Epithelial cell of proximal tubule (primary cell): ENCODE measurements around the gene ST8SIA1. TPM values are rescaled to one million over a fixed set of nuclear protein-coding genes. Genes with fewer than 3 reads are reported as not detected.

Experiments used
- DNase-seq: peaks from one replicate; pipeline ENCODE4 v3.0.0-alpha.2; 2011; ENCODE audit warnings: low read depth
- H3K4me3 ChIP-seq: 2 replicates; pipeline ENCODE4 v1.5.1; 2011; ENCODE audit warnings: low read depth, mild to moderate bottlenecking, low read length
- total RNA-seq: library from RNA; depleted of rRNA; stranded (reverse); fragments of >200 nt; gene quantifications from 2 replicates; pipeline ENCODE4 v1.2.3, GENCODE V29; 2015
- TF ChIP-seq, protein P1 (sequence below): conservative IDR thresholded peaks from 2 replicates; pipeline ENCODE4 v1.5.1; 2012; ENCODE audit warnings: low read depth, mild to moderate bottlenecking, low read length

ST8SIA1 gene
- total RNA-seq, 1 donor from 2014 or later = 1.0 TPM

DNA sequence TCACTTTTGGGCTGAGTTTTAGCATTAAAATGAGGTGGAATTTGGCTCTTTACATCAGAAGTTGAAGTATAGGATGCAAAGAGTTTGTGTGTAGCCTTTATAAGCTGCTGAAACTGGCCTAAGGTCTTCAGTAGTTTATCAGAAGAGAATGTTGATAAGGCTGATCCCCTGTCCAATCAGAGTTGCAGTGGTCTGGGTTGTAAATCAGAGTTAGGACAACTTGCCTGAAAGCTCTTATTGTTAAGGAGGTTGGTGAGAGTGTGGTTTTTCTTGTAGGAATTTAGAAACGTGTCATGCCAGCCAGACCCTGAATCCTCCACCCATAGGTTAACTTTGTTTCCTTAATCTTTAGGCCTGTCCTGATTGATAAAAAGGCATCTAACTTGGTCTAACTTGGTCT lies 143.5 kb downstream of the ST8SIA1 start:
- no peak overlapping the region for H3K4me3 ChIP-seq
- TF ChIP-seq, protein P1, sequence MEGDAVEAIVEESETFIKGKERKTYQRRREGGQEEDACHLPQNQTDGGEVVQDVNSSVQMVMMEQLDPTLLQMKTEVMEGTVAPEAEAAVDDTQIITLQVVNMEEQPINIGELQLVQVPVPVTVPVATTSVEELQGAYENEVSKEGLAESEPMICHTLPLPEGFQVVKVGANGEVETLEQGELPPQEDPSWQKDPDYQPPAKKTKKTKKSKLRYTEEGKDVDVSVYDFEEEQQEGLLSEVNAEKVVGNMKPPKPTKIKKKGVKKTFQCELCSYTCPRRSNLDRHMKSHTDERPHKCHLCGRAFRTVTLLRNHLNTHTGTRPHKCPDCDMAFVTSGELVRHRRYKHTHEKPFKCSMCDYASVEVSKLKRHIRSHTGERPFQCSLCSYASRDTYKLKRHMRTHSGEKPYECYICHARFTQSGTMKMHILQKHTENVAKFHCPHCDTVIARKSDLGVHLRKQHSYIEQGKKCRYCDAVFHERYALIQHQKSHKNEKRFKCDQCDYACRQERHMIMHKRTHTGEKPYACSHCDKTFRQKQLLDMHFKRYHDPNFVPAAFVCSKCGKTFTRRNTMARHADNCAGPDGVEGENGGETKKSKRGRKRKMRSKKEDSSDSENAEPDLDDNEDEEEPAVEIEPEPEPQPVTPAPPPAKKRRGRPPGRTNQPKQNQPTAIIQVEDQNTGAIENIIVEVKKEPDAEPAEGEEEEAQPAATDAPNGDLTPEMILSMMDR = no peak
- DNase-seq = no peak

DNA sequence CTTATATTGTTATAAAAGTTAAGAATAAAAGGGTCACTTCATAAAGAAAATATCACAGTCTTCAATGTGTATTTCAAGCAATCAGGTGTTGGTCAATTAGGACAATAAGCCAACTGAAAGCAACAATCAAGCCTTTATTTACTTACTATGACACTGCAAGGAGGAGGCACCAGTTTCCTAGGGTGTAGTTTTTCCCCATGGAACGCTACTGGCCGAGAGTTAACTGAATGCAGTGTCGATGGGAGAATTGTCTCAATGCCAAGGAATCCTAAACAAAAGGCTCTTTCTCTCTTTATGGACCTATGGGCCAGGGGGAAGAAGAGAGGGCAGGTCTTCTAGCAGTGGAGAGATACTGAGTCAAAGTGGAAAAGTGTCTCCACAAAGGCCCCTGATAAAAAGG lies 146.1 kb downstream of the ST8SIA1 start:
- TF ChIP-seq, protein P1 = no peak
- no peak for DNase-seq
- H3K4me3 ChIP-seq = no peak overlapping the region

DNA sequence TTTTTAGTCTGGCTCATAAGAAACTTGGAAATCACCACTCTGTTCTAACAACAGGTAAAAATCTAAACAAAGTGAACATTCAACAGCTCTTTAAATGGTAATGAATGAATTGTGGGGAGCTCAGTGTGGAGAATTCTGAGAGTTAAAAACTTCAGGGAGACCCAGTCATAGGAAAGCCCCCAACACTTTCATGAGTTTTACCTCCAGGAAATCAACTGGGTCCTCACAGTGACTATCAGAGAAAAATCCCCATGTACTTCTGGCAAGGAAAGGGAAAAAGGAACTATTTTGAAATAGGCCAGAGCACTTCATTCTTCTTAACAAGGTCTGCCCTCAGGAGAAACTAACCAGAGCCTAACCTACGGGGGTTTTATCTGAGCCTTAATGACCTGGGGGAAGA lies 153.8 kb downstream of the ST8SIA1 start:
- DNase-seq = no peak
- TF ChIP-seq, protein P1 = no peak

DNA sequence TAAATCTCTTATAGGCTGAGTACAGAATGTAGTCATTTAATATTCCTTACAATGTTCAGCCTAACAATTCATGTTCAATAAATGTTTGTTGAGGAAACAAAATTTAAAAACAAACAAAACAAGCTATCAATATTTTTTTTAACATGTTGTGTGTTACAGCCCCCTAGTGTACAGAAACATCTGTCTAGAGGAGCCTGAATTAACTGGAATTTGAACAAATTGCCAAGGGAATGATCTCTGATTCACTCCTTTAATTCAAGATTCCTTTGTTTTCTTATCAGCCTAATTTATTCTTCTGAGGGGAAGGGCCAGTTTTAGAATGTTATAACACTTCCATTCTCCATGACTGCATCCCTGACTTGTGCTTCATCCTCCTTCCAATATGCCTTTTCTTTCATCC lies 161.3 kb downstream of the ST8SIA1 start:
- no peak overlapping the region for H3K4me3 ChIP-seq
- DNase-seq = no peak
- TF ChIP-seq, protein P1 = peak; percentile 21

More for the DNA sequence above, 153.8 kb downstream of the ST8SIA1 start:
- H3K4me3 ChIP-seq = no peak overlapping the region

DNA sequence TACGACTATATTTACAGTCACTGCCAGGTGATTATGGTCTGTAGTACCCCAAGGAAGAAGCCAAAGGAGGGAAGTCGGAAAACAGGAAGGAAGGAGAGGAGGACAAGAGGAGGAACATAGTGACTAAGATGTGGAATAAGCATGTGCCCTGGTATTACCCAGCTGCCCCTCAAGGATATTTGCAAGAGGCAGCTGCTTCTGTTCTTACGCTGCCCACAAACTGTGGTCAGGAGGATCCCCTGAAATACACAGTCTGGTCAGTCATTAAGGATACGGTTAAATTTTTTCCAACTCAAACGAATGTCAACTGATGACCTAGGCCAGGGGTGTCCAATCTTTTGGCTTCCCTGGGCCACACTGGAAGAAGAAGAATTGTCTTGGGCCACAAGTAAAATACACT lies 162.0 kb downstream of the ST8SIA1 start:
- TF ChIP-seq, protein P1 = no peak
- DNase-seq = no peak
- no peak overlapping the region for H3K4me3 ChIP-seq

DNA sequence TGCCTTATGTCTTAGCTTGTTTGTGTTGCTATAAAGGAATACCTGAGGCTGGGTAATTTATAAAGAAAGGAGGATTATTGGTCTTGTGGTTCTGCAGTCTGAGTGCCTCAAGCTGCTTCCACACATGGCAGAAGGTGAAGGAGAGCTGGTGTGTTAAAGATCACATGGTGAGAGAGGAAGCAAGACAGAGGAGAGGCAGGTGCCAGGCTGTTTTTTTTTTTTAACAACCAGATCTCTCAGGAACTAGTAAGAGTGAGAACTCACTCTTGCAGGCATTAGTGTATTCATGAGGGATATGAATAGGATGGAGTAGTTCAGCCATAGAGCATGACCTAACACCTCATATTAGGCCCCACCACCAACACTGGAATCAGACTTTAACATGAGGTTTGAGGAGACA lies 165.1 kb downstream of the ST8SIA1 start:
- TF ChIP-seq, protein P1 = no peak
- H3K4me3 ChIP-seq = no peak overlapping the region
- no peak for DNase-seq

DNA sequence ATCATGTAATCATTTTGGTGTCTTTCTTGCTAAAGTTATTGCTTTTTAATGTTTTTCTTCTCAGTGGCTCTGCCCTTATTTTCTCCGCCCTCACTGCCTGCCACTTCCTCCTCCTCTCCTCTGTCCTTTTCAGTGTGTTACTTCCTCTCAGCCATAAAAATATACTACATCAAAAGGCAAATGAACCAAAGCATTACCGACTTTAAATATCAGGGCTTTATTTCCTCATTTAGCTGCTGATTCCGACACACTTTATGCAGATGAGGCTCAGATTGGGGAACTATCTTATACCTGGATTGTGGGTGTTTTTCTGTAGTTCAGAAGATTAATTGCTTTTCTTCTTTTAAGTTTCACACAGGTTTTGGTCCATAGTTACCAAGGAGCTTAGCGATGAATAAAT lies 170.4 kb downstream of the ST8SIA1 start:
- no peak overlapping the region for H3K4me3 ChIP-seq
- DNase-seq = no peak
- TF ChIP-seq, protein P1 = no peak
